HG03460 (cell line): ENCODE results near the gene ZNF574.

ENCODE experiments used
- ATAC-seq: cut with Tn5 transposase; IDR thresholded peaks from one replicate; pipeline ENCODE4 v1.9.1; 2021; ENCODE audit not compliant: unreplicated experiment

The ZNF574 gene

DNA sequence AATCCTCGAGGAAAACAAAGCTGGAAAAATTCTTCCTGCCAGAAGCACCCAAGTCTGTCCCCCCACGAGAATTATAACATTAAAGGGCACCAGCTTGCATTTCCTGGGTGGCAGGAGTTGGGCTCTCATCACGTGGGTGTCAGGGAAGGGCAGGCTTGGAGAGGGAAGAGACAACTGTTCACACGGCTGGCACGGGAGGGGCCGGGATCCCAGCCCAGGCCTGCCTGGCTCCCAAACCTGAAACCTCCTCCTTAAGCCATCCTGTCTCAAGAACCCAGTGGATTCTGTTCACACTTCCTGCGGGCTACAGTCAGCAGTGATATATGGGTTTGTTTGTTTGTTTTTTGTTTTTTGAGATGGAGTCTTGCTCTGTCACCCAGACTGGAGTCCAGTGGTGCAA lies 18.1 kb upstream of the ZNF574 start:
- no peak for ATAC-seq

DNA sequence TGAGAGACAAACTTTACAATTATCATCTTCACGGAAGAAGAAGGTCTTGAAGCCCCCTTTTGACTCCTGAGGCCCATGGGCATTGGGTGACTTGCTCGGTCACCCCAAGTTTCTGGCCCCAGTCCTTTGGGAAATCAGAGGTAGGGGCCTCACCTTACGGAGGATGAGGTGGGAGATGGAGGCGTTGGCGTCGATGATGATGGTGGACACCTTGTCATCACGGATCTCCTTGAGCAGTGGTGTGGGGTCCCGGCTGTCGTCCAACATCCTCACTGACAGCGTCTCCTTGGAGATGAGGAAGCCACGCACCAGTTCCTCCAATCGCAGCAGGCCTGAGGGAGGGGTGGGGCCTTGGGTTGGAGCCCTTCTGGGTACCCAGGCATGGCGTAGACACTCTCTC lies 16.8 kb upstream of the ZNF574 start:
- no peak for ATAC-seq

- no peak for ATAC-seq
Observed at GRCh38 chr19:42060117-42060516, 15.8 kb upstream of the ZNF574 start.

- ATAC-seq, result no peak
Observed at GRCh38 chr19:42062381-42062780, 13.6 kb upstream of the ZNF574 start.

DNA sequence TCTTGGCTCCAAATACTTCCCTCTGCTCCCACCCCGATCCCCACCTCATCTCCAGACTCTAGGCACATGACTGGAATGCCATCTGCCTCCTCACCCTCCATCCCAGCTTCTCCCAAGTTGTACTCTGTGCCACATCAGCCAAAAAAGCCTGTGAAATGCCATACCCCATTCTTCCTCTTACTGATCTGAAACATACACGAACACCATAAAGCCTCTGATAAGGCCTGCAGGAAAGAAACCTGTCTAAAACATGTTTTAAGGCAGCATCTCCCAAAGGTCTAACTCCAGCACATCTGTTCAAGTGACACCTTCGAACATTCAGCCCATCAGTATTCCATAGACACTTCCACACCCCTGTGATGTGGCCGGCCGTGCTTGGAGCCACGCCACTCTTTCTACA lies 11.5 kb upstream of the ZNF574 start:
- ATAC-seq, result no peak

- ATAC-seq, result no peak
Observed at GRCh38 chr19:42065051-42065450, 10.9 kb upstream of the ZNF574 start.

- ATAC-seq, result no peak
Observed at GRCh38 chr19:42065511-42065910, 10.5 kb upstream of the ZNF574 start.

GRCh38 chr19:42066075-42066754 lies 9.8 kb upstream of the ZNF574 start:
- ATAC-seq, result no peak

DNA sequence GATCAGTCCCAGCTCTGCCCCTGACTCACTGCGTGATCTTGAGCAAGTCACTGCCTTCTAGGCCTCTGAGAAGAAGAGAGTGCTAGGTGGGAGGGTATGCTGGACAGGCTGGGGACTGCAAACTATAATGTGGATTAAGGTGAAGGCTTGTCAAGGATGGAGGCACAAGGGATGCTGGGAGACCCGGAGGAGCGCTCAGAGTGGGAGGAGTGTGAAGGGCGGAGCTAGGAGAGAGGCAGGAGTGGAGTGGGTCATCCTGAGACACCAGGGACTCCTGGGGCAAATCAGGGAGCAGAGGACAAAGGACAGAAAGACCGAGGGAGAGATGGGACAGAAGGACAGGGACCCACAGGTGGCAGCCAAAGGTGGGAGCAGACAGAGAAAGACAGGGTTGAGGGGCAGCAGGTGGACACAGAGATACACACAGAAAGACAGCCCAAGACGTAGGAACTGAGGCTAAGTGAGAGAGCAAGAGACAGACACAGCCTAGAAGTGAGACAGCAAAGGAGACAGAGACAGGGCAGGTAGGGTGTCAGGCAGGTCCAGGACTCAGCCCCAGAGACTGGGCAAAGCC lies 8.6 kb upstream of the ZNF574 start:
- no peak for ATAC-seq

GRCh38 chr19:42068361-42068755 lies 7.6 kb upstream of the ZNF574 start:
- no peak for ATAC-seq

- no peak for ATAC-seq
Observed at GRCh38 chr19:42068756-42069571, 7.0 kb upstream of the ZNF574 start.

DNA sequence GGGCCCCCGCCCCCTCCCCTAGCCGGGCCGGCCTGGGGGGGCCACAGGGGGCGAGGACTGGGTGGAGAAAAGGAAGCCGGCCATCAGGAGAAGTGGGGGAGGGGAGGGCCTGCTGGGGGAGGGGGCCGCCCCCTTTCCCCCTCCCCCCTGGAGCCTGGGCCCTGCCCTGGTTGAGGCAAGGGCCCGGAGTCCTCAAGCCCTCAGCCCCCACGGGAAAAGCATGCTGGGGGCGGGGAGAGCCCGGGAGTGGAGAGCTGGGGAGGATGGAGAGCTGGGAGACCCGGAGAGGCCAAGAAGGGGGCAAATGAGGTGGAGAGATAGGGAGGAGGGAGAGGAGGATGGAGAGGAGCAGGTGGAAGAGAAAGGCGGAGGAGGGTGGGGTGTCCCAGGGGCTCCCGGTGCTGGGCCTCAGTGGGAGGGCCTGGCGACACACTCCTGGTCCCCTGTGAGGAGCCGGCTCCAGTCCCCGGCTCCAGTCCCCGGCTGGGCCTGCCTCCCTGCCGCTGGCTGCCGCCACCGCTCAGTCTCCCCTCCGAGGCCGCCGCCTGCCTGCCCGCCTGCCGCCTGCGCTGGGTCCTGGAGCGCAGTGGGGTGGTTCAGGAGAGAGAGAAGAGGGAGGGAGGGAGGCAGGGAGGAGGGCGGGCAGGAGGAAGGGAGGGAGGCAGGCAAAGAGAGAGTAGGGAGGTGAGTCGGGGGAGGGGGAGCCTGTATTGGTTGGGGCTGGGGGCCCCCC lies 6.2 kb upstream of the ZNF574 start, which contains the start of gene GRIK5:
Gene GRIK5, minus strand, starts transcription at position 588 of the 733 bp plus-strand sequence. CDS start 4,436 bp downstream, outside the sequence.
- no peak for ATAC-seq

DNA sequence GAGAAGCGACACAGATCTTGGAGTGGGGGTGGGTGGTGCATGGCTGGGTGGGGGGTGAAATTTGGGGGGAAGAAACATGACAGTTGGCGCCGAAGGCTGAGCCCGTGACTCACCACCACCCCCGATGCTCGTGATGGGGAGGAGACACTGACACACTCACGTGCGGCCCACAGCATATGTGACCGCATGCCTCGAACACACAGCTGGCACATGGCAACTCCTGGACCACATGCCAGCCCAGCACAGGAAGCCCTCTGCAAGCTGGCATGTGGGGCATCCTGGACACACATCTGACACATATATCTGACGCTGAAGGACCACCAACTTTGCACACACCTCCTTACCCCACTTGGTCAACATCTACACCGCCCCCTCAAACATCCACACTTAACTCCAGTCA lies 4.7 kb upstream of the ZNF574 start:
- no peak for ATAC-seq

DNA sequence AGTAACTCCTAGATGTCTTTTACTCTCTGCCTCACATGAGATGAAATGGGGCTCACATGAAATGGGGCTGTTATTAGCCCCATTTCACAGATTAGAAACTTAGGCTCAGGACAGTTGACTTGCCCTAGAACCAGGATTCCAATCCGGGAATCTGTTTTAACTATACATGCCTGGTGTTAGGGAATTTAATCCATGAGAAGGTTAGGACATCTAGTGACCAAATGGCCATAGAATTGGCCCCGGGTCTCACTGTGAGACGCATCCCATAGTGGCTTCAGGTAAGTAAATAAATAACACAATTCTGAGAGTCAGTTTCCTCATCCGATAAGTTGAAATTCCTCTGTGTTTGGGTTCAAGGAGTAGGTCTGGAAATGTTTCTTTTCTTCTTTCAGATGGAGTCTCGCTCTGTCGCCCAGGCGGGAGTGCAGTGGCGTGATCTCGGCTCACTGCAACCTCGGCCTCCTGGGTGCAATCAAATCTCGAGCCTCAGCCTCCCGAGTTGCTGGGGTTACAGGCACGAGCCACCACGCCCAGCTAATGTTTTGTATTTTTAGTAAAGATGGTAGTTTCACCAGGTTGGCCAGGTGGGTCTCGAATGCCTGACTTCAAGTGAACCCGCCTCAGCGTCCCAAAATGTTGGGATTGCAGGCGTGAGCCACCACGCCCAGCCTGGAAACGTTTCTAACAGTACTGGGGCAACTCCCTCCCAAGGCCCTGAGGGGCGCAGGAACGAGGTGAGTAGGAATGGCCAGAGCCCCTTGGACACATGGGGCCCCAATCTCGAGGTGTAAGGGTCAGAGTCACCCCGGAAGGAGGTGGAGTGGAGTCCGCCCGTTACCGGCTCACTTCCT lies 1.2 kb upstream of the ZNF574 start:
- no peak for ATAC-seq

GRCh38 chr19:42075364-42075615 lies 676 bp upstream of the ZNF574 start:
- no peak for ATAC-seq

DNA sequence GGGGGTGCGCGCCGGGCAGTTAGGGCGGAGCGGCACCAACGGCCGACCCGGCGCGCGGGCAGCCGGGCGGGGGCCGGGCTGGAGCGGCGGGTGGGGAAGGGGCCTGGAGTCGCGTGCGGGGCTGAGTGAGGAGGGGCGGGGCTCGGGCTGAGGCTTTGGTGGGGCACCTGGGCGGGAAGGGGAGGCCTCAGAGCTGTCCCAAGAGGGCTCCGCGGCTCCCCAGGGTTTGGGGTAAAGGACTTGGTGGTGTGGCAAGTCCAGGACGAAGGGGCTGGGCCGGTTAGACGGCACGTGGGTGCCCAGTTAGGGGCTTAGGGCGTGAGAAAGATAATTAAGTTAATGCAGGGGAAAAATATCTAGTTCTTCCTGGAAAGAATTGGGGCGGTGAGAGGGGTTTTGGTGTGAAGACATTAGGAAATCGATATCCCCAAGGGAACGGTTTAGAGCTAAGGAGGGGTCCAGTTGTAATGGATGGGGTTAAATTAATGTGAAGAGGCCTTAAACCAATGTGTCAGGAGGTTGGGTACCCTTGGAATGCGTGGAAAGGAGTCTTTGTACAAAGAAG lies 496 bp downstream of the ZNF574 start:
- no peak for ATAC-seq

- no peak for ATAC-seq
Observed at GRCh38 chr19:42078058-42078457, 2.1 kb downstream of the ZNF574 start.

GRCh38 chr19:42078538-42079275 lies 2.7 kb downstream of the ZNF574 start:
- ATAC-seq, result no peak

DNA sequence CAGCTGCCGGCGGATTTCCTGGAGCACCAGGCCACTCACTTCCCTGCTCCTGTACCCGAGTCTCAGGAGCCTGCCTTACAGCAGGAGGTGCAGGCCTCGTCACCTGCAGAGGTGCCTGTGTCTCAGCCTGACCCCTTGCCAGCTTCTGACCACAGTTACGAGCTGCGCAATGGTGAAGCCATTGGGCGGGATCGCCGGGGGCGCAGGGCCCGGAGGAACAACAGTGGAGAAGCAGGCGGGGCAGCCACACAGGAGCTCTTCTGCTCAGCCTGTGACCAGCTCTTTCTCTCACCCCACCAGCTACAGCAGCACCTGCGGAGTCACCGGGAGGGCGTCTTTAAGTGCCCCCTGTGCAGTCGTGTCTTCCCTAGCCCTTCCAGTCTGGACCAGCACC lies 3.3 kb downstream of the ZNF574 start:
- no peak for ATAC-seq
